T-cell (primary cell): ENCODE results near the gene KRT75. TPM values are rescaled to one million over a fixed set of nuclear protein-coding genes. Genes with fewer than 3 reads are reported as not detected.

Source experiments
- ATAC-seq, 4 experiments: fragments of 200-7000 bp in 3 of 4; fragments of 150-1000 bp in 1 of 4; cut with Tn5 transposase; replicated peaks in 1 of 4; 1 replicate in 3 of 4; 2 replicates in 1 of 4; pipeline ENCODE4 v1.10.0; 2021; ENCODE audit warnings: moderate library complexity in 3 of 4, mild to moderate bottlenecking in 2 of 4, moderate number of reproducible peaks in 1 of 4
- CTCF ChIA-PET, 2 donors: fragments of 300-600 bp; sonication (Branson Sonifier 250); formaldehyde crosslinking; loops; one replicate each; lab custom pipeline; 2022; ENCODE audit warnings: antibody characterized with exemption in 2 of 2; lab: Charles Lee
- POLR2A ChIA-PET, 2 donors: fragments of 300-600 bp; sonication (Branson Sonifier 250); formaldehyde crosslinking; loops; one replicate each; lab custom pipeline; 2022; ENCODE audit warnings: antibody characterized with exemption in 2 of 2; lab: Charles Lee
- DNase-seq, 35 experiments: peaks; one replicate each; pipeline versions ENCODE4 v3.0.0 to v3.0.0-alpha.2; 2013 to 2023
- H3K27ac ChIP-seq: one replicate; pipeline ENCODE4 v1.5.1; 2013; ENCODE audit warnings: low read length
- H3K27me3 ChIP-seq, 2 experiments: replicated peaks in 1 of 2; 1 replicate in 1 of 2; 2 replicates in 1 of 2; pipeline versions ENCODE4 v1.6.1 to v1.7.0; 2013; ENCODE audit warnings: low read length in 1 of 2, mixed read lengths in 1 of 2; ENCODE audit not compliant: control insufficient read depth in 2 of 2, insufficient read depth in 2 of 2; ENCODE audit errors: extremely low read depth in 1 of 2
- H3K36me3 ChIP-seq, 2 donors: 1 replicate in 1 of 2; 2 replicates in 1 of 2; pipeline versions ENCODE4 v1.6.1 to v1.7.0; 2013; ENCODE audit warnings: low read length in 1 of 2; ENCODE audit not compliant: control insufficient read depth in 2 of 2, insufficient read depth in 1 of 2; ENCODE audit errors: extremely low read depth in 1 of 2
- H3K4me1 ChIP-seq, 2 experiments: 1 replicate in 1 of 2; 2 replicates in 1 of 2; pipeline versions ENCODE4 v1.6.1 to v1.7.0; 2013; ENCODE audit warnings: low read length in 2 of 2, mixed read lengths in 1 of 2; ENCODE audit not compliant: insufficient read depth in 2 of 2, control insufficient read depth in 1 of 2; ENCODE audit errors: extremely low read depth in 1 of 2
- H3K4me3 ChIP-seq, 2 donors: 1 replicate in 1 of 2; 2 replicates in 1 of 2; pipeline versions ENCODE4 v1.5.1 to v1.7.0; 2013; ENCODE audit warnings: mild to moderate bottlenecking in 2 of 2, low read length in 1 of 2, moderate library complexity in 1 of 2; ENCODE audit not compliant: control insufficient read depth in 1 of 2; ENCODE audit errors: extremely low read depth in 1 of 2
- H3K9me3 ChIP-seq: 2 replicates; pipeline ENCODE4 v1.7.0; 2013
- H3K27ac Mint-ChIP-seq, 2 donors: one replicate each; pipeline ENCODE4 v1.8.0; 2020 to 2021; ENCODE audit warnings: mild to moderate bottlenecking in 2 of 2, mixed read lengths in 2 of 2
- H3K27me3 Mint-ChIP-seq, 2 donors: one replicate each; pipeline ENCODE4 v1.8.0; 2021 to 2022; ENCODE audit warnings: mixed read lengths in 2 of 2
- H3K36me3 Mint-ChIP-seq: one replicate; pipeline ENCODE4 v1.8.0; 2021; ENCODE audit warnings: mixed read lengths
- H3K4me1 Mint-ChIP-seq, 3 donors: one replicate each; pipeline ENCODE4 v1.8.0; 2020 to 2022; ENCODE audit warnings: mixed read lengths in 3 of 3, mild to moderate bottlenecking in 1 of 3
- H3K4me3 Mint-ChIP-seq, 3 donors: one replicate each; pipeline ENCODE4 v1.8.0; 2020 to 2022; ENCODE audit warnings: mild to moderate bottlenecking in 3 of 3, mixed read lengths in 3 of 3, moderate library complexity in 3 of 3
- H3K9me3 Mint-ChIP-seq, 3 donors: one replicate each; pipeline ENCODE4 v1.8.0; 2020 to 2022; ENCODE audit warnings: mixed read lengths in 3 of 3
- WGBS: methylation state at CpG from one replicate; pipeline ENCODE4 v1.1.5; 2013; ENCODE audit warnings: missing lambda C conversion rate; ENCODE audit not compliant: insufficient coverage; 5-methylcytosine and 5-hydroxymethylcytosine counted together
- total RNA-seq, 35 experiments: library from RNA in 6 of 35; stranded (reverse) in 6 of 35; fragments of 120-200 nt in 1 of 35; gene quantifications; one replicate each; pipeline versions ENCODE4 v1.2.1 to v1.2.4 and lab custom pipeline; 2013 to 2026

Gene KRT75
- total RNA-seq, 5 donors from 2014 or later (not counting 1 experiment from before 2014, with no cell fraction given): not detected

DNA sequence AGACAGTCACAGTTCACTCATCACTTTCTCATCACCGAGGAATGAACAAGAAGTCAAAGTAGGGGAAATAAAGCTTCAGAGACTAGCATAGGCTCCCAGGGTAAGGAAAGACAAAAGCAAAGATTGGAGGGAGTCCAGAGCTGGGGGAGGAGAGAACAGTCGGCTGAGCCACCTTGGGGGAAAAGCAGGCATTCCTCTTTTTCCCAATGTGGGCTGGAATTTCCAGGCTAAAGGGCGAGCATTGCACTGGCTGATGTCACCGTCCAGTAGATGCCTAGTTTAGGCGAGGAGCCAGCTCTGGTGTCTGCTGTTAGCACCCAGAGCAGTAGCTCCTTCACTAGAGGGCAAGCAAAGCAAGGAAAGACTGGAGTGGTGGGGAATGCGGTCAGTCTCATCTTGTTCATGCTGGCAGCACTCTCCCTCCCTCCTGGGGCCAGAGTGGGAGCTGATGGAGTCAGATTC, 8.5 kb upstream of the KRT75 start:
- POLR2A ChIA-PET: no interaction called here
- H3K27me3 ChIP-seq: peaks cover 9 to 40% of the 10 kb centered on the region in 2 experiments
- 17% methylated on average over 1 of the region's 6 CpGs for WGBS
- no peaks in the 10 kb centered on the region for H3K4me1 ChIP-seq
- Mint-ChIP-seq H3K9me3 (no peaks in the 10 kb centered on the region), H3K4me1 (peaks cover 0 to 2% (median 0%) of the 10 kb centered on the region in 3 donors), H3K36me3 (no peaks in the 10 kb centered on the region), H3K4me3 (no peak overlapping the region), H3K27ac (no peak overlapping the region), H3K27me3 (peaks cover 34 to 39% of the 10 kb centered on the region in 2 donors)
- no peaks in the 10 kb centered on the region for H3K36me3 ChIP-seq
- H3K9me3 ChIP-seq: no peaks in the 10 kb centered on the region
- no peak overlapping the region for H3K27ac ChIP-seq
- CTCF ChIA-PET: no interaction called here
- ATAC-seq (no peak), DNase-seq (no peak)
- no peak overlapping the region for H3K4me3 ChIP-seq

DNA sequence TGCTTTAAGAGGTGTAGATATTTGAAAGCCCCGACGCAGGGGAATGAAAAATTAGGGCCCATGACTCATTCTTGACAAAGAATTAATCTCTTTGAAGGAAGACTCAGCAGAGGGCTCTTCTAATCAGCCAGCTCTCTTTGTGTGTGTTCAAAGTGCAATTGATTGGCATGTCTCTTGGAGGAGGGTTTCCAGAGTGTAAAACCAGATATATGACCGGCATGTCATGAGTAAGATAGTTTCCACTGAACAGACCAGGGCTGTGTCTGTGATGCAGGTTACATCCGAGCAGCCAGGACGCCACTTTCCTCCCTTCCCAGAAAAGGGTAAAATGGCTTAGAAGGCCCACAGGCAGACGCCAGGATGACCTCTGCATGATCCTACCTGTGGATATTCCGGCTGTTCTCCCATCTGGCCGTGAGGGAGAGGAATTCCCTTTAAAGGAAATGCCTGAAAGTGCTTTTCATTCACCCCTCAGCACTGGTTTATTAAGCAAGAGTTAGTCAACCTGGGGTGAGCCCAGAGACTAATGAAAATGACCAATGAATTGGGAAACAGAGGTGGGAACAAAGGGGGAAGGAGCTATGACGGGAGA, 7.2 kb upstream of the KRT75 start:
- no peaks in the 10 kb centered on the region for H3K9me3 Mint-ChIP-seq
- no peak overlapping the region for H3K4me3 ChIP-seq
- no peaks in the 10 kb centered on the region for H3K36me3 ChIP-seq
- no peaks in the 10 kb centered on the region for H3K4me1 Mint-ChIP-seq
- ChIA-PET POLR2A (no interaction called here), CTCF (no interaction called here)
- H3K27ac Mint-ChIP-seq: no peak overlapping the region
- H3K4me1 ChIP-seq: no peaks in the 10 kb centered on the region
- H3K27me3 Mint-ChIP-seq: peaks cover 40 to 46% of the 10 kb centered on the region in 2 donors
- DNase-seq (no peak), ATAC-seq (no peak)
- WGBS: 69% methylated on average over 4 of the region's 9 CpGs
- H3K36me3 Mint-ChIP-seq: no peaks in the 10 kb centered on the region
- peaks cover 9 to 42% of the 10 kb centered on the region in 2 experiments for H3K27me3 ChIP-seq
- H3K4me3 Mint-ChIP-seq: no peak overlapping the region
- no peak overlapping the region for H3K27ac ChIP-seq
- H3K9me3 ChIP-seq: no peaks in the 10 kb centered on the region

DNA sequence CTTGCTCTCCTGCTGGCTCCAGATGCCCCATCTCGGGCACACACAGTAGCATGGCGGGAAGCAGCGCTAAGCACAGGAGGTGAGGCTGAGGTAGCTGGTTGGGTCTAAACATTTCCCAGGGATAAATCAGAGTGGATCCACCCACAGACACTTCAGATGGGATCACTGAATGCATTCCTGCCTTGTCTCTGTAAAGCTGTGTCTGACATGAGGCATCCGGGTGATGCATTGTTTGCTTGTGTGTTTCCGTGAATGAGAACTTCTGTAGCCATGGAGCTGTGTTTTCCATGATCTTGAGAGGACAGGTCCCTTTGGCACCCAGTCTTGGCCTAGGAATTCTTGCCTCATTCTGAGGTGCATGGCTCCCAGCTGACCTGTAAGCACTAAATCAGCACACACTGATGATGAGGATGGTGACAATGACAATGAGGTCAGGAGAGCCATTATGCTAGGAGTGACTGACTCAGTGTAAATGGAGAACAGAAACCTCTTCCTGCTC, 6.7 kb upstream of the KRT75 start:
- ChIA-PET CTCF (no interaction called here), POLR2A (no interaction called here)
- H3K9me3 Mint-ChIP-seq: no peaks in the 10 kb centered on the region
- Histone ChIP-seq H3K27ac (no peak overlapping the region), H3K4me1 (no peaks in the 10 kb centered on the region), H3K9me3 (no peaks in the 10 kb centered on the region), H3K4me3 (no peak overlapping the region), H3K27me3 (peaks cover 9 to 42% of the 10 kb centered on the region in 2 experiments), H3K36me3 (no peaks in the 10 kb centered on the region)
- DNase-seq (no peak), ATAC-seq (no peak)
- H3K27ac Mint-ChIP-seq: no peak overlapping the region
- peaks cover 38 to 44% of the 10 kb centered on the region in 2 donors for H3K27me3 Mint-ChIP-seq
- WGBS: 95% methylated on average over 2 of the region's 5 CpGs
- H3K4me1 Mint-ChIP-seq: no peaks in the 10 kb centered on the region
- no peak overlapping the region for H3K4me3 Mint-ChIP-seq
- no peaks in the 10 kb centered on the region for H3K36me3 Mint-ChIP-seq

DNA sequence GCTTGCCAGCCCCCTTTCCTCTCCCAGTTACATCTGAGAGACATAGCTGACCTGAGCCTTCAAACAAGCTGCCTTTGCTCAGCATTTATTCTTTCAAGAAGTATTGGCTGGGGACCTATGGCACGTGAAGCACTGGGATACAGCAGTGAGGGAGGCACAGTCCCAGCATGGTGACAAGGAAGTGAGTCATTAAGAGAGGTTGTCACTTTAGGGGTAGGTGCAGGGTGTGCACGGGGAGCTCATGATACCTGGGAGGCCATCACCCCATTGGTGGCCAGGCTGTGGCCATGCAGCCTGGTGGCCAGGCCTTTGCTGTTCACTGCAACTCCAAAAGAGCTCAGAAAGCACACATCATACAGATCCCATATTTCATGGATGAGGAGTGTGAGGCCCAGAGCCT, 5.7 kb upstream of the KRT75 start:
- ATAC-seq (no peak), DNase-seq (no peak)
- Mint-ChIP-seq H3K4me3 (no peak overlapping the region), H3K27ac (no peak overlapping the region), H3K27me3 (peaks cover 42 to 45% of the 10 kb centered on the region in 2 donors), H3K9me3 (no peaks in the 10 kb centered on the region), H3K4me1 (no peaks in the 10 kb centered on the region), H3K36me3 (no peaks in the 10 kb centered on the region)
- 27% methylated on average over 1 of the region's 2 CpGs for WGBS
- Histone ChIP-seq H3K9me3 (no peaks in the 10 kb centered on the region), H3K36me3 (no peaks in the 10 kb centered on the region), H3K4me1 (no peaks in the 10 kb centered on the region), H3K27me3 (peaks cover 9 to 40% of the 10 kb centered on the region in 2 experiments), H3K4me3 (no peak overlapping the region), H3K27ac (no peak overlapping the region)
- ChIA-PET POLR2A (no interaction called here), CTCF (interaction anchor here in 1 of 2 donors (1.1 kb wide), 1 partner anchor 13 kb away, joined by 3 read pairs; no protein-coding TSS in a partner anchor)

DNA sequence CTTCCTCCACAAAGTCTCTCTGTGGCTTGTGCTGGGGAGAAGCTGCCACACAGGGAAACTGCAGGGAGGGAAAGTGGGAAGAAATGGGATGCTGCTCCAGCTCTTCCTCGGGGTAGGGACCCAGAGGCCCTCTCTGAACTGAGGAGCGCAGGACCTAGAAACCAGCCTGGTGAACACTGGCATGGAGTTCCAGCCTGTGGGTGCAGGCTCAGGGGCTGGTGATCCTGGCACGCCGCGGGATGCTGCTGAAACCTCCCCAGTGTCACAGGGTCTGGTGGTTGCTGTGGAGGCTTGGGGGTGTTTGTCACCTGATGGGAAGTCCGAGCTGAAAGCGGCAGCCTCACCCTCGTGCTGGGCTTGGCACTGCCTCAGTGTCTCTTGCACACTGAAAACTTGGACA, 5.2 kb upstream of the KRT75 start:
- H3K4me3 ChIP-seq: no peak overlapping the region
- DNase-seq (no peak), ATAC-seq (no peak)
- no peaks in the 10 kb centered on the region for H3K9me3 Mint-ChIP-seq
- no peaks in the 10 kb centered on the region for H3K36me3 ChIP-seq
- no peaks in the 10 kb centered on the region for H3K36me3 Mint-ChIP-seq
- WGBS: 69% methylated on average over 7 of the region's 8 CpGs
- CTCF ChIA-PET: interaction anchor here in 1 of 2 donors (1.1 kb wide), 1 partner anchor 14 kb away, joined by 3 read pairs; no protein-coding TSS in a partner anchor
- H3K27me3 ChIP-seq: peaks cover 10 to 40% of the 10 kb centered on the region in 2 experiments
- H3K4me3 Mint-ChIP-seq: no peak overlapping the region
- no peaks in the 10 kb centered on the region for H3K4me1 ChIP-seq
- no peak overlapping the region for H3K27ac Mint-ChIP-seq
- POLR2A ChIA-PET: no interaction called here
- H3K27ac ChIP-seq: no peak overlapping the region
- H3K9me3 ChIP-seq: no peaks in the 10 kb centered on the region
- no peaks in the 10 kb centered on the region for H3K4me1 Mint-ChIP-seq
- H3K27me3 Mint-ChIP-seq: peaks cover 44 to 49% of the 10 kb centered on the region in 2 donors

DNA sequence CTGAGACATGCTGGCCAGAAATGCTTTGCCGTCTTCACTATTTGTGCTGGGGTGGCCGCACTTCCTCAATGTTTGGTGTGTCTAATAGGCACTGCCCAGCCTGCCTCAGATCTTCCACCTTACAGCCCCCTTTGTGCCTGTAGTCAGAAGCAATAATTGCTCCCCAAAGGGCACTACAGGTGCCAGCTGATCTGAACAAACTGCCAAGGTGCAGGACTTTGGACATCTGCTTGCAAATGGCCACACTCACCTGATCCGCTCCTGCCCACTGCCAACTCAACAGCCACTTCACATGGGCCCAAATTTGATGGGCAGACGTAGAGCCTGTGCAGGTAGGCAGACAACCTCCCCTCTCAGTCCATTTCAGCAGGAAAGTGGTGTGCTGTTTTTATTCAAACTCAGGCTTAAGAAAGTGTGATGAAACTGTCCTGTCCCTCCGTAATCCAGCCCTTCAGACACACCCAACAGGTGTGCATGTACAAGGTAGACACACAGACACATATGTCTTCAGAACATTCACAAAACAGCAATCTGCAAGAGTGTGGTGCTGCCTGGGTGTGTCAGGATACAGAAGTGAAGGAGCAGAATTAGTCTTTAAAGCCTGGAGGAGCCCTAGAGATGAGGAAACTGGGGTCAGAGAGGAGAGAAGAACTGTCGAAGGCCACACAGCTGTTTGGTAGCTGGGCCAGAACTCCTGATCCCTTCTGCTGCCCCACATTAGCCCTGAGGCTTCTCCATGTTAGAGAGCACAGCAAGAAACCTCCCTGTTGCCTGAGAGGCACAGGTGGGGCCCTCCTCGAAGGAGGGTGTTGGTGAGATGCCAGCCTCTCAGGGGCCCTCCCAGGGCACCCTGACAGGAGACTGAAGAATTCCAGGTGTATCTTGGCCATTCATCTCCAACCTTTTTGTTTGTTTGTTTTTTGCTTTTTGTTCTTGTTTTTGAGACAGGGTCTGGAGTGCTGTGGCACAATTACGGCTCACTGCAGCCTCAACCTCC, 4.4 kb upstream of the KRT75 start:
- Mint-ChIP-seq H3K36me3 (no peaks in the 10 kb centered on the region), H3K4me1 (no peaks in the 10 kb centered on the region), H3K27ac (no peak overlapping the region), H3K27me3 (peaks cover 40 to 49% of the 10 kb centered on the region in 2 donors), H3K4me3 (no peak overlapping the region), H3K9me3 (no peaks in the 10 kb centered on the region)
- H3K36me3 ChIP-seq: no peaks in the 10 kb centered on the region
- ATAC-seq (no peak), DNase-seq (no peak)
- WGBS: 65% methylated on average over 4 of the region's 8 CpGs
- ChIA-PET POLR2A (no interaction called here), CTCF (interaction anchor here in 1 of 2 donors (1.1 kb wide), 1 partner anchor 15 kb away, joined by 3 read pairs; no protein-coding TSS in a partner anchor)
- H3K4me1 ChIP-seq: no peaks in the 10 kb centered on the region
- no peak overlapping the region for H3K27ac ChIP-seq
- peaks cover 10 to 40% of the 10 kb centered on the region in 2 experiments for H3K27me3 ChIP-seq
- H3K4me3 ChIP-seq: no peak overlapping the region
- no peaks in the 10 kb centered on the region for H3K9me3 ChIP-seq
